Ureter (tissue), 1 donor: ENCODE data around the gene RHOT2. TPM values are rescaled to one million over a fixed set of nuclear protein-coding genes. Genes with fewer than 3 reads are reported as not detected.

Source experiments
- DNase-seq: peaks from one replicate; pipeline ENCODE4 v3.0.0-alpha.2; 2020; ENCODE audit warnings: low spot score
- total RNA-seq: library from RNA; stranded (reverse); gene quantifications from one replicate; pipeline ENCODE4 v1.2.4, GENCODE V29; 2023
- donor health status: DM: yes; HTN: yes; CAD: no.

The RHOT2 gene
- total RNA-seq, 1 donor from 2014 or later = 129 TPM

GRCh38 chr16:647173-647902, 20.6 kb upstream of the RHOT2 start:
- no peak for DNase-seq

- DNase-seq = no peak
Observed at GRCh38 chr16:648071-648780, 19.7 kb upstream of the RHOT2 start.

GRCh38 chr16:648781-649589, 18.9 kb upstream of the RHOT2 start, which contains the start of gene WDR90:
WDR90 (plus strand) TSS chr16:649365; CDS start chr16:649417, 52 bp downstream.
- peak; percentile 95 for DNase-seq

GRCh38 chr16:649631-650030, 18.3 kb upstream of the RHOT2 start:
- no peak for DNase-seq

GRCh38 chr16:651844-652243, 16.1 kb upstream of the RHOT2 start:
- no peak for DNase-seq

GRCh38 chr16:652454-653305, 15.3 kb upstream of the RHOT2 start:
- no peak for DNase-seq

GRCh38 chr16:654034-654433, 13.9 kb upstream of the RHOT2 start:
- no peak for DNase-seq

- no peak for DNase-seq
Observed at GRCh38 chr16:657487-657886, 10.4 kb upstream of the RHOT2 start.

- no peak for DNase-seq
Observed at GRCh38 chr16:658679-659571, 9.0 kb upstream of the RHOT2 start.

- no peak for DNase-seq
Observed at GRCh38 chr16:659618-660017, 8.3 kb upstream of the RHOT2 start.

GRCh38 chr16:660132-660458, 7.8 kb upstream of the RHOT2 start:
- no peak for DNase-seq

GRCh38 chr16:660459-661183, 7.3 kb upstream of the RHOT2 start:
- DNase-seq = peak; percentile 85

GRCh38 chr16:661184-661821, 6.6 kb upstream of the RHOT2 start:
- no peak for DNase-seq

GRCh38 chr16:662095-662494, 5.8 kb upstream of the RHOT2 start:
- DNase-seq = no peak

- DNase-seq = no peak
Observed at GRCh38 chr16:662597-662996, 5.3 kb upstream of the RHOT2 start.

- DNase-seq = no peak
Observed at GRCh38 chr16:666572-666971, 1.4 kb upstream of the RHOT2 start.

GRCh38 chr16:667113-667779, 686 bp upstream of the RHOT2 start:
- DNase-seq = no peak

GRCh38 chr16:668519-669171, 713 bp downstream of the RHOT2 start:
- DNase-seq = no peak
